HG02840 (cell line): ENCODE data around the gene SAFB.

Experiments used
- ATAC-seq: cut with Tn5 transposase; IDR thresholded peaks from one replicate; pipeline ENCODE4 v1.9.1; 2021; ENCODE audit warnings: mild to moderate bottlenecking, moderate library complexity, moderate number of reproducible peaks; ENCODE audit not compliant: unreplicated experiment, low FRiP score

Gene SAFB

GRCh38 chr19:5622465-5623396 lies at the start of gene SAFB, which contains the start of gene SAFB2:
Gene SAFB (plus strand): TSS chr19:5623083. CDS start chr19:5623206, 123 bp downstream.
Gene SAFB2 (minus strand): TSS chr19:5622776. CDS start chr19:5622715, 61 bp downstream.
- peak; percentile 84 for ATAC-seq

GRCh38 chr19:5575590-5575989 lies 47.3 kb upstream of the SAFB start:
- no peak for ATAC-seq

GRCh38 chr19:5578097-5578846 lies 44.6 kb upstream of the SAFB start:
- ATAC-seq, result no peak

GRCh38 chr19:5579286-5579685 lies 43.6 kb upstream of the SAFB start:
- ATAC-seq, result no peak

GRCh38 chr19:5579697-5580096 lies 43.2 kb upstream of the SAFB start:
- ATAC-seq, result no peak

GRCh38 chr19:5580161-5580571 lies 42.7 kb upstream of the SAFB start:
- ATAC-seq, result no peak

DNA sequence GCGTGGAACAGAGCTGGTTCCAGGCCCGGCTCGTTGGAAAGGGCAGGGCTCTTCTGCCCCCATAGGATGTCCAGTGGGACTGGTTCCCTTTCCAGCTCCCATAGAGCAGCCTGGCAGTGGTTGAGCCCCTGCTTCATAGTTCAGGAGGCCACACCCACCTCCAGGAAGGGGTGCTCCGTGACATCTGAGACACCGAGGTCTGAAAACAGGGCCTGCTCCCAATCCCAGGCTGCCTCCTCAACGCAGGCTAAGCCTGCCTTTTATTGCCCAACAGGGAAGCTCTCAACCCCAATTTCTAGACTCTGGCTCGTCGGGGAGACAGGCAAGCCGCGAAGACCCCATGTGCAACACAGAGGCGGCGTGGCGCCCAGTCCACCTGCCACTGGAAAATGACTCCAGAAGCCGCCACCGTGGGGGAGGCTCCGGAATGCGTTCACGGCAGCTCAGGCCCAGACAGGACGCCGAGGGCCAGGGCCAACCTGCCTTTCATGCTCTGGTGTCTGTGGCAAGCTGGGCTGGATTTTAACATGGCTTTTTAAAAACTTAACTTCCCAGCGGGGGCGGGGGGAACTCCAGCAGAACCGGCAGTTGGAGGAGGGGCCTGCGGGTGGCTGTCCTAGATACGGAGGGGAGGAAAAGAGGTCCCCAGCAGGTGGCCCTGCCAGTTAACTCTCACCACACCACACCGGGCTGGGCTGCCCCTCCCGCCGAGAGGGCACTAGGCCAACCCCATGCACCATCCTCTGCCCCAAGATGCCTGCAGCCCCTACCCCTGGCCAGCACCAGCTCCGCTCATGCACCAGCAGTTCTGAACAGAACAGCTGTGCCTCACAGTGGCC lies 37.2 kb upstream of the SAFB start:
- no peak for ATAC-seq

GRCh38 chr19:5586300-5587070 lies 36.4 kb upstream of the SAFB start:
- ATAC-seq, result no peak

GRCh38 chr19:5587071-5587455 lies 35.8 kb upstream of the SAFB start:
- ATAC-seq, result no peak

- no peak for ATAC-seq
Measured at GRCh38 chr19:5587661-5588060, 35.2 kb upstream of the SAFB start.

- ATAC-seq, result no peak
Measured at GRCh38 chr19:5588441-5588840, 34.4 kb upstream of the SAFB start.

- ATAC-seq, result no peak
Measured at GRCh38 chr19:5588906-5589676, 33.8 kb upstream of the SAFB start.

- ATAC-seq, result no peak
Measured at GRCh38 chr19:5590151-5590864, 32.6 kb upstream of the SAFB start.

DNA sequence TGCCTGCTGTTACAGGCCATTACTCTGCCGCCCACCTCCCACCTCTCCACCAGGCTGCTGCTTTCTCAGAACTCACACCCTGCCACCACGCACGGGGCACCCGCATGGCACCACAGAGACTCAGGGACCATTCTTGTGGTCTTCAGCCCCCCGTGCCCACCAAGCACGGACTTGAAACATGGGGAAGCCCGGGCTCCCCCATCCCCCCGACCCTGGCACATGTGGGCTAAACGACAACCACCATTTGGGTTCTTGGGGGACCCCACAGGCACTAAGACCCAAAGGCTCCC lies 32.1 kb upstream of the SAFB start:
- ATAC-seq, result no peak

- no peak for ATAC-seq
Measured at GRCh38 chr19:5591476-5591875, 31.4 kb upstream of the SAFB start.

GRCh38 chr19:5592531-5593342 lies 30.1 kb upstream of the SAFB start:
- no peak for ATAC-seq

DNA sequence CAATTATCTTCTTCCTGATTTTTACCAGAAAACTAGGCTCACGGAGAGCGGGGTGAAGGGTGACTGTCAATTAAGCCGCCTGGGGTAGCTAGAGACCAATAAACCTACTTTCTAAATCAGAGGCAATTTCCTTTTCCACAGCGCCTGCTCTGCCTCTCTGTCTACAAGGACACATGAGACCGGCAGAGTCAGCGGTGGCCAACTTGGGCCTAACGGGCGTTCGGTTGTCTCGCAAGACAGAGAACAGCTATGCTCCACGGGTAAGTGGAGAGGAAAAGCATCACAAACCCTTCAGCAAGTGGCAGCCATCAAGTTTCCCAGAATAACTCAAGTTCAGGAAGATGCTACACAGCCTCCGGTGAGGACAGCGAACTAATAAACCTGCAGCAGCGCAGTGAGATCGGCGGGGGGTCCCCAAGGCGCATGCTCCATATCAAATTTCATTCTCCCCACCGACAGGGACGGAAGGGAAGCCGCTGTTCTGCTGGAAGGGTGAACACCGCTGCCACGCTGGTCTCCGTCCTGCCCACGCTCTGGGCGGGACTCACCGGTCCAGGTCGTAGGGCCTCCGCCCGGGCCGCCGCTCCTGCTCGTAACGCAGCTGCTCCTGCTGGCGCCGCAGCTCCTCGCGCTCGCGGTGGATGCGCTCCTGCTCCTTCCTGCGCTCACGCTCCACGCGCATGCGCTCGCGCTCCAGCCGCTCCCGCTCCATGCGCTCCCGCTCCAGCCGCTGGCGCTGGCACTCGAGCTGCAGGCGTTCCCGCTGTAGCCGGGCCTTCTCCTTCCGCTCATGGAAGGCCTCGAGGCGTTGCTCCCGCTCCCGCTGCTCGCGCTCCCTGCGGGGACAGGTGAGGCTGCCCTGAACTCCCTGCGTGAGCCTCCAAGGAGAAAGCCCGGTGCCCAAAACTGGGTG lies 29.3 kb upstream of the SAFB start:
- ATAC-seq, result no peak
